ENCODE measurements around the gene NUP85. TPM values are rescaled to one million over a fixed set of nuclear protein-coding genes. Genes with fewer than 3 reads are reported as not detected.
"Not testable (repeated sequence)": the region's sequence is repeated elsewhere in the genome, so short reads cannot be mapped to it uniquely, and the experiment has no call there.

The NUP85 gene
- polyA plus RNA-seq = 32.3 TPM

- Mint-ChIP-seq H3K4me3 (peak within 1 kb of the TSS; percentile 94 to 98 (median 96)), H3K27me3 (no peaks in the 10 kb centered on the region), H3K36me3 (no peaks in the 10 kb centered on the region), H3K9me3 (no peaks in the 10 kb centered on the region), H3K27ac (peak within 1 kb of the TSS; percentile 96 to 99 (median 98)), H3K4me1 (peaks cover 10 to 23% (median 15%) of the 10 kb centered on the region in 3 donors)
Observed at GRCh38 chr17:75205037-75205792, at the start of gene NUP85. TSS of gene NUP85 (plus strand) at chr17:75205679. CDS start at chr17:75205762, 83 bp downstream.

GRCh38 chr17:75158480-75158879 is 47.0 kb upstream of the NUP85 start:
- H3K4me1 Mint-ChIP-seq, H3K27me3 Mint-ChIP-seq, H3K4me3 Mint-ChIP-seq, H3K36me3 Mint-ChIP-seq, H3K9me3 Mint-ChIP-seq: not testable (repeated sequence)
- peak overlapping the region in 1 of 3 donors; percentile 39 for H3K27ac Mint-ChIP-seq

- Mint-ChIP-seq H3K27ac (no peak overlapping the region), H3K27me3 (no peaks in the 10 kb centered on the region), H3K9me3 (no peaks in the 10 kb centered on the region), H3K4me1 (peaks cover 7 to 10% (median 7%) of the 10 kb centered on the region in 3 donors), H3K4me3 (no peak overlapping the region), H3K36me3 (no peaks in the 10 kb centered on the region)
Observed at GRCh38 chr17:75159196-75160031, 46.1 kb upstream of the NUP85 start.

- Mint-ChIP-seq H3K4me3 (no peak overlapping the region), H3K27ac (no peak overlapping the region), H3K36me3 (no peaks in the 10 kb centered on the region), H3K4me1 (peaks cover 2 to 4% (median 2%) of the 10 kb centered on the region in 3 donors), H3K9me3 (no peaks in the 10 kb centered on the region), H3K27me3 (no peaks in the 10 kb centered on the region)
Observed at GRCh38 chr17:75160211-75160610, 45.3 kb upstream of the NUP85 start.

- Mint-ChIP-seq H3K27me3 (no peaks in the 10 kb centered on the region), H3K27ac (no peak overlapping the region), H3K36me3 (no peaks in the 10 kb centered on the region), H3K4me1 (peaks cover 0 to 2% (median 0%) of the 10 kb centered on the region in 3 donors), H3K9me3 (no peaks in the 10 kb centered on the region), H3K4me3 (no peak overlapping the region)
Observed at GRCh38 chr17:75163074-75163473, 42.4 kb upstream of the NUP85 start.

- H3K4me3 Mint-ChIP-seq, H3K4me1 Mint-ChIP-seq, H3K9me3 Mint-ChIP-seq, H3K27me3 Mint-ChIP-seq, H3K36me3 Mint-ChIP-seq, H3K27ac Mint-ChIP-seq: not testable (repeated sequence)
Observed at GRCh38 chr17:75164606-75165005, 40.9 kb upstream of the NUP85 start.

GRCh38 chr17:75168998-75169397 is 36.5 kb upstream of the NUP85 start:
- Mint-ChIP-seq H3K4me3 (no peak overlapping the region), H3K36me3 (no peaks in the 10 kb centered on the region), H3K4me1 (peaks cover 2 to 11% (median 6%) of the 10 kb centered on the region in 3 donors), H3K9me3 (no peaks in the 10 kb centered on the region), H3K27me3 (no peaks in the 10 kb centered on the region), H3K27ac (no peak overlapping the region)

- H3K4me1 Mint-ChIP-seq = peaks cover 6 to 21% (median 7%) of the 10 kb centered on the region in 3 donors
- no peak overlapping the region for H3K4me3 Mint-ChIP-seq
- H3K27me3 Mint-ChIP-seq = no peaks in the 10 kb centered on the region
- no peaks in the 10 kb centered on the region for H3K9me3 Mint-ChIP-seq
- no peaks in the 10 kb centered on the region for H3K36me3 Mint-ChIP-seq
- H3K27ac Mint-ChIP-seq = peak overlapping the region in 1 of 3 donors; percentile 74
Observed at GRCh38 chr17:75173526-75173925, 32.0 kb upstream of the NUP85 start.

GRCh38 chr17:75174996-75175395 is 30.5 kb upstream of the NUP85 start:
- H3K27me3 Mint-ChIP-seq = no peaks in the 10 kb centered on the region
- peaks cover 7 to 21% (median 9%) of the 10 kb centered on the region in 3 donors for H3K4me1 Mint-ChIP-seq
- H3K36me3 Mint-ChIP-seq = no peaks in the 10 kb centered on the region

GRCh38 chr17:75176625-75177024 is 28.9 kb upstream of the NUP85 start:
- Mint-ChIP-seq H3K27ac (peak overlapping the region in 1 of 3 donors; percentile 73), H3K4me3 (peak overlapping the region in 1 of 4 donors; percentile 45), H3K27me3 (no peaks in the 10 kb centered on the region), H3K9me3 (no peaks in the 10 kb centered on the region), H3K4me1 (peaks cover 16 to 29% (median 18%) of the 10 kb centered on the region in 3 donors), H3K36me3 (no peaks in the 10 kb centered on the region)

More at GRCh38 chr17:75174996-75175395, 30.5 kb upstream of the NUP85 start:
- H3K27ac Mint-ChIP-seq = no peak overlapping the region
- no peaks in the 10 kb centered on the region for H3K9me3 Mint-ChIP-seq
- H3K4me3 Mint-ChIP-seq = no peak overlapping the region

- H3K4me3 Mint-ChIP-seq = peak overlapping the region in 1 of 4 donors; percentile 61
- peaks cover 14 to 26% (median 17%) of the 10 kb centered on the region in 3 donors for H3K4me1 Mint-ChIP-seq
- no peaks in the 10 kb centered on the region for H3K36me3 Mint-ChIP-seq
- H3K27me3 Mint-ChIP-seq = no peaks in the 10 kb centered on the region
- no peak overlapping the region for H3K27ac Mint-ChIP-seq
- H3K9me3 Mint-ChIP-seq = no peaks in the 10 kb centered on the region
Observed at GRCh38 chr17:75178453-75178852, 27.0 kb upstream of the NUP85 start.

GRCh38 chr17:75181110-75181509 is 24.4 kb upstream of the NUP85 start:
- H3K9me3 Mint-ChIP-seq = no peaks in the 10 kb centered on the region
- no peaks in the 10 kb centered on the region for H3K36me3 Mint-ChIP-seq
- no peaks in the 10 kb centered on the region for H3K27me3 Mint-ChIP-seq
- peak overlapping the region; percentile 84 to 94 (median 88) for H3K27ac Mint-ChIP-seq
- peak overlapping the region; percentile 83 to 95 (median 92) for H3K4me3 Mint-ChIP-seq
- peaks cover 18 to 27% (median 23%) of the 10 kb centered on the region in 3 donors for H3K4me1 Mint-ChIP-seq

- Mint-ChIP-seq H3K4me1 (peaks cover 18 to 22% (median 21%) of the 10 kb centered on the region in 3 donors), H3K9me3 (no peaks in the 10 kb centered on the region), H3K36me3 (no peaks in the 10 kb centered on the region), H3K27ac (peak overlapping the region; percentile 84 to 94 (median 88)), H3K4me3 (peak overlapping the region; percentile 83 to 95 (median 92)), H3K27me3 (no peaks in the 10 kb centered on the region)
Observed at GRCh38 chr17:75181608-75182318, 23.7 kb upstream of the NUP85 start.

- Mint-ChIP-seq H3K27me3 (no peaks in the 10 kb centered on the region), H3K4me3 (peak overlapping the region; percentile 83 to 95 (median 92)), H3K27ac (peak overlapping the region; percentile 84 to 94 (median 88)), H3K4me1 (peaks cover 18 to 22% (median 21%) of the 10 kb centered on the region in 3 donors), H3K36me3 (no peaks in the 10 kb centered on the region), H3K9me3 (no peaks in the 10 kb centered on the region)
Observed at GRCh38 chr17:75182319-75182568, 23.2 kb upstream of the NUP85 start.
